Keratinocyte (primary cell): ENCODE data around the gene TAF11. TPM values are rescaled to one million over a fixed set of nuclear protein-coding genes. Genes with fewer than 3 reads are reported as not detected.

Experiments
- DNase-seq: peaks from one replicate; pipeline ENCODE4 v3.0.0-alpha.2; 2011; ENCODE audit warnings: low read depth, missing footprints, low spot score
- FAIRE-seq: peaks from 2 replicates; lab custom pipeline; 2011; peaks lifted over from hg19 to GRCh38; lab: Jason Lieb, UNC
- H2AFZ ChIP-seq: 2 replicates; pipeline ENCODE4 v1.6.0; 2012; ENCODE audit warnings: low read length, control low read depth, inconsistent platforms; ENCODE audit not compliant: control insufficient read depth
- H3K27ac ChIP-seq: 2 replicates; pipeline ENCODE4 v1.5.1; 2011; ENCODE audit warnings: low read length; ENCODE audit not compliant: control insufficient read depth, insufficient read depth
- H3K27me3 ChIP-seq: 3 replicates; pipeline ENCODE4 v1.6.0; 2011; ENCODE audit warnings: low read length; ENCODE audit not compliant: control insufficient read depth, insufficient read depth; ENCODE audit errors: extremely low read depth
- H3K36me3 ChIP-seq, 2 experiments: 2 replicates in 1 of 2; 3 replicates in 1 of 2; pipeline ENCODE4 v1.5.1; 2011; ENCODE audit warnings: low read length in 2 of 2, mild to moderate bottlenecking in 1 of 2; ENCODE audit not compliant: control insufficient read depth in 2 of 2, insufficient read depth in 2 of 2; ENCODE audit errors: extremely low read depth in 1 of 2
- H3K4me1 ChIP-seq: 3 replicates; pipeline ENCODE4 v1.5.1; 2011; ENCODE audit warnings: low read length; ENCODE audit not compliant: control insufficient read depth, insufficient read depth; ENCODE audit errors: extremely low read depth
- H3K4me2 ChIP-seq: 3 replicates; pipeline ENCODE4 v1.6.0; 2011; ENCODE audit warnings: low read depth, low read length; ENCODE audit not compliant: control insufficient read depth, insufficient read depth; ENCODE audit errors: extremely low read depth
- H3K4me3 ChIP-seq, 3 experiments: fragments of 200-600 bp in 1 of 3; sonication (generic) in 1 of 3; 2 replicates in 2 of 3; 3 replicates in 1 of 3; pipeline ENCODE4 v1.5.1; 2011 to 2016; ENCODE audit warnings: low read length in 3 of 3, mild to moderate bottlenecking in 3 of 3, control low read depth in 2 of 3, inconsistent platforms in 1 of 3, low read depth in 1 of 3, mixed read lengths in 1 of 3, mixed run types in 1 of 3, moderate library complexity in 1 of 3; ENCODE audit not compliant: control insufficient read depth in 2 of 3, insufficient read depth in 2 of 3; ENCODE audit errors: extremely low read depth in 1 of 3
- H3K79me2 ChIP-seq: 2 replicates; pipeline ENCODE4 v1.6.0; 2012; ENCODE audit warnings: low read length; ENCODE audit not compliant: control insufficient read depth, insufficient read depth
- H3K9ac ChIP-seq: 3 replicates; pipeline ENCODE4 v1.6.0; 2011; ENCODE audit warnings: low read length; ENCODE audit not compliant: control insufficient read depth, insufficient read depth; ENCODE audit errors: extremely low read depth
- H3K9me1 ChIP-seq: 3 replicates; pipeline ENCODE4 v1.6.0; 2011; ENCODE audit warnings: low read length; ENCODE audit not compliant: control insufficient read depth, insufficient read depth; ENCODE audit errors: extremely low read depth
- H3K9me3 ChIP-seq: 2 replicates; pipeline ENCODE4 v1.5.1; 2012; ENCODE audit warnings: low read depth, low read length; ENCODE audit not compliant: control insufficient read depth
- H4K20me1 ChIP-seq: 3 replicates; pipeline ENCODE4 v1.6.0; 2011; ENCODE audit warnings: low read length; ENCODE audit not compliant: control insufficient read depth, insufficient read depth; ENCODE audit errors: extremely low read depth
- EZH2 ChIP-seq: IDR thresholded peaks from one replicate; pipeline ENCODE4 v1.6.1; 2012; ENCODE audit warnings: inconsistent platforms, mild to moderate bottlenecking, low read length, moderate library complexity
- dilution Hi-C: fragments of 300-500 bp; cut with MboI; formaldehyde crosslinking; loops from one replicate; pipeline ENCODE4 v1.7.0; 2020; ENCODE audit warnings: low sequenced_read_pairs; ENCODE audit not compliant: extremely low pct_ligation_motif_present
- polyA plus RNA-seq, 5 experiments: library from polyadenylated mRNA; depleted of rRNA in 3 of 5; stranded (reverse) in 3 of 5; stranded (forward) in 1 of 5; unstranded in 1 of 5; fragments of >200 nt; gene quantifications; 1 replicate in 1 of 5; 2 replicates in 3 of 5; 3 replicates in 1 of 5; pipeline versions ENCODE4 v1.2.1 to v1.2.3, GENCODE V29; 2011 to 2012; ENCODE audit warnings: missing spikeins in 2 of 5, low read depth in 1 of 5, low replicate concordance in 1 of 5
- TF ChIP-seq, protein P1 (sequence below), 3 experiments: IDR thresholded peaks in 1 of 3; conservative IDR thresholded peaks in 1 of 3; optimal IDR thresholded peaks in 1 of 3; 2 replicates in 2 of 3; 3 replicates in 1 of 3; pipeline versions ENCODE3 to v1.5.1; 2011; ENCODE audit warnings: low read length in 3 of 3, mild to moderate bottlenecking in 3 of 3, moderate library complexity in 2 of 3, control low read depth in 1 of 3, inconsistent platforms in 1 of 3; ENCODE audit not compliant: insufficient read depth in 2 of 3; ENCODE audit errors: extremely low read depth in 1 of 3

The TAF11 gene
- polyA plus RNA-seq, 1 donor (not counting 4 experiments of a cell fraction or from before 2014, with no cell fraction given), result 31.5 TPM

DNA sequence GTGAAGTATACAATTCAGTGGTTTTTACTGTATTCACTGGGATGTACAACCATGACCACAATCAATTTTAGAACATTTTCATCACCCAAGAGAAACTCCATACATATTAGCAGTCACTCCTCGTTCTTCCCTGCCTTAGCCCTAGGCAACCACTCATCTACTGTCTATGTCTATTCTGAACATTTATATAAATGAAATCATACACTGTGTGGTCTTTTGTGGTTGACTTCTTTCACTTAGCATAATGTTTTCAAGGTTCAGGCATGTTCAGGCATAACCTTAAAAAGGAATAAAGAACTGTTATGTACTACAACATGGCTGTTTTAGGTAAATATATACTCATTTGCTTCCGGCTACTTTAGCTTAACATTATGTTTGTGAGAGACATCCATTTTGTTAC lies 58.7 kb downstream of the TAF11 start:
- DNase-seq (peak; percentile 80), FAIRE-seq (peak; percentile 91)
- H3K9me3 ChIP-seq, result no peaks in the 10 kb centered on the region
- TF ChIP-seq EZH2, result no peak
- TF ChIP-seq, protein P1, sequence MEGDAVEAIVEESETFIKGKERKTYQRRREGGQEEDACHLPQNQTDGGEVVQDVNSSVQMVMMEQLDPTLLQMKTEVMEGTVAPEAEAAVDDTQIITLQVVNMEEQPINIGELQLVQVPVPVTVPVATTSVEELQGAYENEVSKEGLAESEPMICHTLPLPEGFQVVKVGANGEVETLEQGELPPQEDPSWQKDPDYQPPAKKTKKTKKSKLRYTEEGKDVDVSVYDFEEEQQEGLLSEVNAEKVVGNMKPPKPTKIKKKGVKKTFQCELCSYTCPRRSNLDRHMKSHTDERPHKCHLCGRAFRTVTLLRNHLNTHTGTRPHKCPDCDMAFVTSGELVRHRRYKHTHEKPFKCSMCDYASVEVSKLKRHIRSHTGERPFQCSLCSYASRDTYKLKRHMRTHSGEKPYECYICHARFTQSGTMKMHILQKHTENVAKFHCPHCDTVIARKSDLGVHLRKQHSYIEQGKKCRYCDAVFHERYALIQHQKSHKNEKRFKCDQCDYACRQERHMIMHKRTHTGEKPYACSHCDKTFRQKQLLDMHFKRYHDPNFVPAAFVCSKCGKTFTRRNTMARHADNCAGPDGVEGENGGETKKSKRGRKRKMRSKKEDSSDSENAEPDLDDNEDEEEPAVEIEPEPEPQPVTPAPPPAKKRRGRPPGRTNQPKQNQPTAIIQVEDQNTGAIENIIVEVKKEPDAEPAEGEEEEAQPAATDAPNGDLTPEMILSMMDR (optimal IDR thresholded peaks at IDR 0.05 in 1 of 3, IDR thresholded peaks at IDR 0.05 in 1 of 3, conservative IDR thresholded peaks at IDR 0.05 in 1 of 3; ENCODE audit: extremely low read depth in 1 of 3, insufficient read depth in 2 of 3, low read length in 3 of 3), result no peak
- dilution Hi-C loops, result no loop called here
- H3K9ac ChIP-seq, result peak overlapping the region; percentile 40
- H3K4me2 ChIP-seq, result peak overlapping the region; percentile 58
- H3K27me3 ChIP-seq, result no peaks in the 10 kb centered on the region
- H3K4me3 ChIP-seq, result no peak overlapping the region
- H3K27ac ChIP-seq, result peak overlapping the region; percentile 82
- no peaks in the 10 kb centered on the region for H4K20me1 ChIP-seq
- H2AFZ ChIP-seq, result peak overlapping the region; percentile 83
- H3K36me3 ChIP-seq, result no peaks in the 10 kb centered on the region
- H3K4me1 ChIP-seq, result peaks cover 13% of the 10 kb centered on the region
- H3K79me2 ChIP-seq, result no peaks in the 10 kb centered on the region
- peaks cover 3% of the 10 kb centered on the region for H3K9me1 ChIP-seq

Other genes starting within 250 kb of the TAF11 start
- gene ILRUN, start 191.3 kb downstream of the TAF11 start, polyA plus RNA-seq, result 54.2 to 64.1 TPM (median 56.4 TPM) in 3 replicates
- 127 to 216 TPM (median 185 TPM) in 3 replicates for gene SNRPC, start 130.5 kb downstream of the TAF11 start, polyA plus RNA-seq
- gene BLTP3A, start 96.0 kb downstream of the TAF11 start, polyA plus RNA-seq, result 4.4 to 4.9 TPM (median 4.5 TPM) in 3 replicates
- gene ANKS1A, start 1.2 kb upstream of the TAF11 start, polyA plus RNA-seq, result 6.8 to 8.6 TPM (median 8.3 TPM) in 3 replicates